Frontal cortex (tissue), 4 donors: ENCODE results near the gene CEP57. TPM values are rescaled to one million over a fixed set of nuclear protein-coding genes. Genes with fewer than 3 reads are reported as not detected.
"Not testable (repeated sequence)": the region's sequence is repeated elsewhere in the genome, so short reads cannot be mapped to it uniquely, and the experiment has no call there.

Experiments
- DNase-seq, 2 donors: peaks; one replicate each; pipeline ENCODE4 v3.0.0; 2012; ENCODE audit warnings: low spot score in 2 of 2
- FAIRE-seq: peaks from 2 replicates; lab custom pipeline; 2012; peaks lifted over from hg19 to GRCh38; lab: Jason Lieb, UNC
- total RNA-seq: library from RNA; depleted of rRNA; stranded (reverse); fragments of >200 nt; gene quantifications from one replicate; pipeline ENCODE4 v1.2.3, GENCODE V29; 2014
- donor health status: control.
- donor health status: control.
- donor health status: control.

Gene CEP57
- total RNA-seq, 1 donor from 2014 or later: 101 TPM

GRCh38 chr11:95795627-95796295 is 5.5 kb downstream of the CEP57 start:
- no peak for FAIRE-seq
- no peak for DNase-seq

GRCh38 chr11:95796501-95796900 is 6.2 kb downstream of the CEP57 start:
- no peak for DNase-seq
- no peak for FAIRE-seq

- FAIRE-seq (no peak), DNase-seq (no peak)
Measured at GRCh38 chr11:95799546-95799945, 9.2 kb downstream of the CEP57 start.

GRCh38 chr11:95800438-95800837 is 10.1 kb downstream of the CEP57 start:
- FAIRE-seq (no peak), DNase-seq (no peak)

- no peak for FAIRE-seq
- no peak for DNase-seq
Measured at GRCh38 chr11:95802806-95803205, 12.5 kb downstream of the CEP57 start.

GRCh38 chr11:95803973-95804372 is 13.7 kb downstream of the CEP57 start:
- FAIRE-seq (no peak), DNase-seq (no peak)

GRCh38 chr11:95805869-95806268 is 15.6 kb downstream of the CEP57 start:
- DNase-seq (no peak), FAIRE-seq (no peak)

- FAIRE-seq, DNase-seq: not testable (repeated sequence)
Measured at GRCh38 chr11:95806464-95806863, 16.2 kb downstream of the CEP57 start.

GRCh38 chr11:95811052-95811451 is 20.8 kb downstream of the CEP57 start:
- FAIRE-seq, DNase-seq: not testable (repeated sequence)

- DNase-seq (no peak), FAIRE-seq (no peak)
Measured at GRCh38 chr11:95816037-95816436, 25.7 kb downstream of the CEP57 start.

GRCh38 chr11:95821640-95822039 is 31.3 kb downstream of the CEP57 start:
- FAIRE-seq (no peak), DNase-seq (no peak)

- FAIRE-seq: no peak
- DNase-seq: no peak
Measured at GRCh38 chr11:95827696-95828095, 37.4 kb downstream of the CEP57 start.

- DNase-seq: no peak
- FAIRE-seq: no peak
Measured at GRCh38 chr11:95829580-95830259, 39.4 kb downstream of the CEP57 start.

- FAIRE-seq: no peak
Measured at GRCh38 chr11:95831198-95831883, 41.0 kb downstream of the CEP57 start.

GRCh38 chr11:95832763-95833162 is 42.5 kb downstream of the CEP57 start:
- FAIRE-seq: no peak
- no peak for DNase-seq

More at GRCh38 chr11:95831198-95831883, 41.0 kb downstream of the CEP57 start:
- DNase-seq: no peak

- FAIRE-seq (no peak), DNase-seq (no peak)
Measured at GRCh38 chr11:95833378-95833777, 43.1 kb downstream of the CEP57 start.

GRCh38 chr11:95835351-95835750 is 45.1 kb downstream of the CEP57 start:
- FAIRE-seq: no peak
- no peak for DNase-seq

GRCh38 chr11:95835768-95836488 is 45.6 kb downstream of the CEP57 start:
- DNase-seq (peak; percentile 2 to 18), FAIRE-seq (peak; percentile 54)

GRCh38 chr11:95845167-95845566 is 54.9 kb downstream of the CEP57 start:
- no peak for DNase-seq
- FAIRE-seq: no peak

- DNase-seq (peak; percentile 6 to 47), FAIRE-seq (peak; percentile 73)
Measured at GRCh38 chr11:95849087-95849825, 59.0 kb downstream of the CEP57 start.
